Hematopoietic multipotent progenitor cell treated with erythropoietin and hydrocortisone succinate and interleukin-3 and kit ligand, for 15 days (in vitro differentiated cells): ENCODE results near the gene ABHD16B.
"Not testable (repeated sequence)": the region's sequence is repeated elsewhere in the genome, so short reads cannot be mapped to it uniquely, and the experiment has no call there.

Source experiments
- DNase-seq: peaks from one replicate; pipeline ENCODE4 v3.0.0-alpha.2; 2015; ENCODE audit warnings: low spot score

Gene ABHD16B

GRCh38 chr20:63855363-63856097 is 5.8 kb upstream of the ABHD16B start:
- no peak for DNase-seq

DNA sequence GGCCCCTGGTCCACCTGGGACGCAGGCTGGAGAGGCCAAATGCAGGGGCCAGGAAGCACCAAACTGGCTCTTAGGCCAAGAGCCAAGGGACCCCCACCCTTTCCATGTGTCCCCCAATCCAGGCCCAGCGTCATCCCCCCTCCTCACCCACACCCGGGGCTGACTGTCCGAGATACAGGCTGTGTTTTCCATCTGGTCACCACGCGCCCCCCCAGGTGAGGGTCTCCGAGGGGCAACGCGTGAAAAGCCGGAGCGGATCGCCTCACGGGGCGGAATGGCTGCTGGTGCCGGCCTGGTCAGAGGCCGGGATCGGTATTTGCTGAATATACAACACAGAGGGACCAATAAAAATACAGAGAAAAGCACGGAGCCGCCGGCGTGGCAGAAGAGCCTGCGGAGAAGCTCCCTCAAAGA is 5.2 kb upstream of the ABHD16B start:
- no peak for DNase-seq

DNA sequence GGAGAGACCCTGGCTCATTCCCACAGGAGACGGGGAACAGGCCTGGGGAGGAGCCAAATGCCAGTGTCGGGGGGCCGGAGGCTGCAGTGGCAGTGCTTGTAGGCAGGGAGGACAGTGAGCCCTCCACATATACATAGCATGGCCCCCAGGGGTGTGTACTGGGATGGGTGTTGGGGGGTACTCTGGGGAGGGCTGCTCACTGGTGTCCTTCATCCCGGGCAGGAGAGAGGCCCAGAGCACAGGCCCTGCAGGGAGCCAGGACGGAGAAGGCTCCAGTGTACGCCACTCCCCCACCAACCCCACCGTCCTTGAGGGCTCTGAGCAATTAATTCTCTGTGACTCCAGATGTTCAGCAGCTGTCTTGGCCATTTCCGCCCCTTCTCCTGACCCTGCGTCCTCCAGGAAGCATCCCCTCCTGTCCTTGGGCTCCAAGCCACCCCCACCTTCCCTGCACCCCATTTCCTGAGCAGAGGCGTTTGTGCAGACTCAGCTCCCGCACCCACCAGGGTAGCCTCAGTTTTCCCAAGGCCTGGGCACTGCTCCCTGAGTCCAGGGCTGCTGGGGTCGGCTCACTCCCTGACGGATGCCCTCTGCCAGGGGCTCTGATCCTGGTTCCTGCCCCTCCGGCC is 3.4 kb upstream of the ABHD16B start:
- DNase-seq = no peak

DNA sequence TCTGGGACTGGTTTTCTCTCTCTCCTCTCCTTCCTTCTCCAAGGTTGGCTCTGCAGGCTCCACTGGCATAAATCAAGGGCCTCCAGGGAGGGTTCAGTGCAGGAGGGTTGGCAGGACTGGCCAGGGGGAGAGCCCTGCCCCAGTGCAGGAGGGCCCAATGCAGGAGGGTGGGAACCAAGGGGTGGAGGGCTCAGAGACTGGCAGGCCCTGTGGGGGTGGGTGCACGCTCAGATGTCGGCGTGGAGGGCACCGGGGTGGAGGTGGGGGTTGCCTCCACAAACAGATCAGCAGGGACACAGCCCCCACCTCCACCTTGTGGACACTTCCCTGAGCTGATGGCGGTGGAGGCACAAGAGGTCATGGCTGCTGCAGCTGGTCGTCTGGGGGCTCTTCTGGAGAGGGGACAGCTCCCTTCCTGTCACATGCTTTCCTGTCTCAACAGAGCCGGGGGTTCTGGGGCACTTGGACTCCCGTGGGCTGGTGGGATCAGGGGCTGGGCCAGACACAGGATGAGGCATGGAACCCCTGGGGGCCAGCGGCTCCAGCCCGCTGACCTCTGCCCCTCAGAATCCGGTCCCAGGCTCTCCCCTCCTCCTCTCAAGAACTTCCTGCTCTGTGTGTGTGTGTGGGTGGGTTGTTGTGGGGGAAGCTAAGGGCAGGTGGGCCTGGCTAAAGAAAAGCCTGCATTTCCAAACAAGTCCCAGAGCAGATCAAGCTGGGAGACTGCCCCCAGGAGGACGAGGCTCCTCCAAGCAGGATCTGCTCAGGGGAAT is 2.7 kb upstream of the ABHD16B start:
- DNase-seq = no peak

GRCh38 chr20:63859166-63859699 is 2.1 kb upstream of the ABHD16B start:
- DNase-seq = no peak

GRCh38 chr20:63860325-63861051 is 810 bp upstream of the ABHD16B start:
- DNase-seq = no peak

DNA sequence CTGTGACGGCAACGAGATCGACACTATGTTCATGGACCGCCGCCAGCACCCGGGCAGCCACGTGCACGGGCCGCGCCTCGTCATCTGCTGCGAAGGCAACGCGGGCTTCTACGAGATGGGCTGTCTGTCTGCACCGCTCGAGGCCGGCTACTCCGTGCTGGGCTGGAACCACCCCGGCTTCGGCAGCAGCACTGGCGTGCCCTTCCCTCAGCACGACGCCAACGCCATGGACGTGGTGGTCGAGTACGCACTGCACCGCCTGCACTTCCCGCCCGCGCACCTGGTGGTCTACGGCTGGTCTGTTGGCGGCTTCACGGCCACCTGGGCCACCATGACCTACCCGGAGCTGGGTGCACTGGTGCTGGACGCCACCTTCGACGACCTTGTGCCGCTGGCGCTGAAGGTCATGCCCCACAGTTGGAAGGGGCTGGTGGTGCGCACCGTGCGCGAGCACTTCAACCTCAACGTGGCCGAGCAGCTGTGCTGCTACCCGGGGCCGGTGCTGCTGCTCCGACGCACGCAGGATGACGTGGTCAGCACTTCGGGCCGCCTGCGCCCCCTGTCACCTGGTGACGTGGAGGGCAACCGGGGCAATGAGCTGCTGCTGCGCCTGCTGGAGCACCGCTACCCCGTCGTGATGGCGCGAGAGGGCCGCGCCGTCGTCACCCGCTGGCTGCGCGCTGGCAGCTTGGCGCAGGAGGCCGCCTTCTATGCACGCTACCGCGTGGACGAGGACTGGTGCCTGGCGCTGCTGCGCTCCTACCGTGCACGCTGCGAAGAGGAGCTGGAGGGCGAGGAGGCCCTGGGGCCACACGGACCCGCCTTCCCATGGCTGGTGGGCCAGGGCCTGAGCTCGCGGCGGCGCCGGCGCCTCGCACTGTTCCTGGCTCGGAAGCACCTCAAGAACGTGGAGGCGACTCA is 943 bp downstream of the ABHD16B start:
- DNase-seq = no peak

DNA sequence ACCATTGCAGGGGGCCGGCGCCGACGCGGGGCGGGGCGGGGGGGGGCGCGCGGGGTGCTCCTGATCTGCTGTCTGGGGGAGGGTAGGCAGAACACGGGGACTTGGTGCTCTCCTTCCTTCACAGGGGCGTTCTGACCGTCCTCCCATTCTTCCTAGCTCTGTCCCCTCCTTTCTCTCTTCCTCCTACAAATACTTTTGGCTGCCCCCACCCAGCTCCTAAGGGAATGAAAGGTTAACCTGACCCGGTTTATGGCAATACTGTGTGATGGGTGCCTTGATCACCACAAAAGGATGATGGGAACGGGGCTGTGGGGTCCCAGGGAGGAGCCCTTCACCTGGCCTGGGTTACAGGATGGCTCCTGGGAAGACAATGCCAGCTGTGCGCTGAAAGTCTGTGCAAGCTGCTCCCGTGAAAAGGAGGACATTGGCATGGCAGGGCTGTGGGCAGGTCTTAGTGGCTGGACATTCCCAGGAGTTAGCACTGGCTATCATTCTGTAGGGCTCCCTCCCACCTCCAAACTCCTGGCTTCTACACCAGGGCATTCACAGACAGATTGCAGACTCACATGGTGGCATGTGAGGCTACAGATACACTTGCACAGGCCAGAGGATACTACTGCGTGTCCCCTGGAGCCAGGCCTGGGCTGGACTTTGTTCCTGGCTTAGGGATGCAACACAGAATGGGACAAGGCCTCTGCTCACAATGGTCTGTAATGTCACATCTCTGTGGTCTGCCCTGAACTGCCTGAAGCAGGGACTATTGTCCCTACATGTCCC is 1.9 kb downstream of the ABHD16B start:
- DNase-seq = no peak

DNA sequence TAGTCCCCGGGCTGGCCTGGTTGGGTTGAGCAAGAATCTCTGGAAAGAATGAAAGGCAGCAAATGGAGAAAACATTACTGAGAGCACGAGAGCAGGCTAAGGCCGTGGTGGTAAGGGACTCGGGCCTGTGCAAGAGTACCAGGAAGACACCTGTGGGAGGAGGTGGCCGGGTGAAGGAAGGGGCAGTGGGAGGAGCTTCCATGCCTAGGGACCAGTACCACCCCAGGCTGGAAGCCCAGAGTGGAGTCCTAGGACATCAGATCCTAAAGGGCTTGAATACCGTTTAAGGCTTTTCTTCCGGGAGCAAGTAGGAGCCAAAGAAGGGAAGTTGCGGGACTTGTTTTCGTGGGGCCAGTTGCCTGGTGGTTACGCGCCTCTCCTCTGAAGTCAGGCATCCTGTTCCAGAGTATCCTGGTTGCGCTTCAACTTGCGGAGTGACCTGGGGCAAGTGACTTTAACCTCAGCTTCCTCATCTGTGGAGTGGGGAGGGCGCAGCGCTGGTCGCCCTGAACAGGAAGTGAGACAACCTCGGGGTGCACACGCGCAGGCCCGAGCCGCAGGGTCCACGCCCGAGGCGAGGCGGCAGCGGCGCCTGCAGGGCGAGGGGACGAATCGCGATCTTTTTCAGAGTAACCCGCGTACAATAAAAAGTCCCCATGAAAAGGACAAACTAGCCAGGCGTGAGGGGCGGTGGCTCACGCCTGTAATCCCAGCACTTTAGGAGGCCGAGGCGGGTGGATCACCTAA is 2.7 kb downstream of the ABHD16B start:
- peak; percentile 71 for DNase-seq

DNA sequence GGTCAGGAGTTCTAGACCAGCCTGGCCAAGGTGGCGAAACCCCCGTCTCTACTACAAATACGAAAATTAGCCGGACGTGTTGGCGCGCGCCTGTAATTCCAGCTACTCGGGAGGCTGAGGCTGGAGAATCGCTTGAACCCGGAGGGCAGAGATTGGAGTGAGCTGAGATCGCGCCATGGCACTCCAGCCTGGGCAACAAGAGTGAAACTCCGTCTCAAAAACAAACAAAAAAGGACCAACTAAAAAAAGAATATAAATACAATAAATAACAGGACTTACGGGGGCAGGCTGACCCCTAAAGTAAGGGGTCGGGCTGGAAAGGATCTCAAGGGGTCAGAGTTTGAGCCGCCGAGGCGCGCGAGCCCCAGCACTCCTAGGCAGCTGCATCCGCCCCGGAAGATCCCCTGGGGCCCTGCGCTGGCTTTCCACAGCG is 3.3 kb downstream of the ABHD16B start:
- no peak for DNase-seq

- DNase-seq = peak; percentile 98
Measured at GRCh38 chr20:63864978-63865640, 3.8 kb downstream of the ABHD16B start, which contains the start of gene TPD52L2. Gene TPD52L2 (plus strand): TSS chr20:63865270. CDS start chr20:63865366, 96 bp downstream.

DNA sequence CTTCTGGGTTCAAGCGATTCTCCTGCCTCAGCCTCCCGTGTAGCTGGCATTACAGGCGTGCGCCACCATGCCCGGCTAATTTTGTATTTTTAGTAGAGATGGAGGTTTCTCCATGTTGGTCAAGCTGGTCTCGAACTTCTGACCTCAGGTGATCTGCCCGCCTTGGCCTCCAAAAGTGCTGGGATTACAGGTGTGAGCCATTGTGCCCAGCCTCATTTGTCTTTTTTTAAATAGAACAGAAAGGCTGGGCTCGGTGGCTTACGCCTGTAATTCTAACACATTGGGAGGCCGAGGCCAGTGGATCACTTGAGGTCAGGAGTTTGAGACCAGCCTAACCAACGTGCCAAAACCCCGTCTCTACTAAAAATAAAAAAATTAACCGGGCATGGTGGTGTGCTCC is 5.7 kb downstream of the ABHD16B start:
- not testable (repeated sequence) for DNase-seq

- no peak for DNase-seq
Measured at GRCh38 chr20:63868264-63868663, 7.0 kb downstream of the ABHD16B start.

- no peak for DNase-seq
Measured at GRCh38 chr20:63873477-63873971, 12.2 kb downstream of the ABHD16B start.

DNA sequence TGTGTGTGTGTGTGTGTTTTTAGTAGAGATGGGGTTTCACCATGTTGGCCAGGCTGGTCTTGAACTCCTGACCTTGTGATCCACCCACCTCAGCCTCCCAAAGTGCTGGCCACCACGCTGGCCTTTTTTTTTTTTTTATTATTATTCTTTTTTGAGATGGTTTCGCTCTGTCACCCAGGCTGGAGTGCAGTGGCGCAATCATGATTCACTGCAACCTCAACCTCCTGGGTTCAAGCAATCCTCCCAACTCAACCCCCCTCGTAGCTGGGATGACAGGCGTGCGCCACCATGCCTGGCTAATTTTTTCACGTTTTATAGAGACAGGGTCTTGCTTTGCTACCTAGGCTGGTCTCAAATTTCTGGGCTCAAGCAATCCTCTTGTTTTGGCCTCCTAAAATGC is 12.9 kb downstream of the ABHD16B start:
- not testable (repeated sequence) for DNase-seq

DNA sequence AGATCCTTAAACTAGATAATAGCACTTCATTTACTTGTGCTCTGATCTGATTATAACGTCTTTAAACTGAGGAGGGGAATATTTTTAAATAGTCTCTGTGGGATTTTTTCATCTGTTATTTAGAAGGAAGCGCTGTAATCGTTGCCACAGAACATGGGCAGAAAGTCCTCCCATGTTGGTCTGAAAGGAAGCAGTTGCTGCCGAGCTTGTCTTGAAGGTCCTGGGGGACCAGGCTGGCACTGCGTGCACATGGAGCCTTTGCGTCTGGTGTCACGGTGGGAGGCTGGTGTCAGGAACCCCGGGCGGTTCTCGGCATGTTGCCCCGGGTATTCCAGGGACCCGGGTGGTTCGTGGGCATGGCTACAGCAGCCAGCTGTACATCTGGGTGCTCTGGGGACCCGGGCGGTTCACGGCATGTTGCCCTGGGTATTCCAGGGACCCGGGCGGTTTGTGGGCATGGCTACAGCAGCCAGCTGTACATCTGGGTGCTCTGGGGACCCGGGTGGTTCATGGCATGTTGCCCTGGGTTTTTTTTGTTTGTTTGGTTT is 15.3 kb downstream of the ABHD16B start:
- no peak for DNase-seq

GRCh38 chr20:63877755-63878470 is 16.6 kb downstream of the ABHD16B start:
- no peak for DNase-seq
